DND-41 (cell line): ENCODE results near the gene SETBP1.

Experiments used
- ATAC-seq: fragments of 200-7000 bp; cut with Tn5 transposase; 3 replicates; pipeline ENCODE4 v1.9.1; 2021; ENCODE audit warnings: low read depth; ENCODE audit not compliant: insufficient read depth
- DNase-seq: peaks from one replicate; pipeline ENCODE4 v3.0.0-alpha.2; 2020
- H2AFZ ChIP-seq: 2 replicates; pipeline ENCODE4 v1.6.0; 2012; ENCODE audit warnings: low read depth, low read length
- H3K27ac ChIP-seq: 2 replicates; pipeline ENCODE4 v1.5.1; 2012; ENCODE audit warnings: low read length, inconsistent platforms
- H3K27me3 ChIP-seq: fragments of 200-600 bp; sonication (generic); 2 replicates; pipeline ENCODE4 v1.6.0; 2012; ENCODE audit warnings: low read length, mild to moderate bottlenecking, inconsistent platforms; ENCODE audit not compliant: insufficient read depth, poor library complexity
- H3K36me3 ChIP-seq: 2 replicates; pipeline ENCODE4 v1.5.1; 2012; ENCODE audit warnings: low read length, inconsistent platforms; ENCODE audit not compliant: insufficient read depth
- H3K4me1 ChIP-seq: 2 replicates; pipeline ENCODE4 v1.5.1; 2012; ENCODE audit warnings: mild to moderate bottlenecking, low read length; ENCODE audit not compliant: insufficient read depth
- H3K4me2 ChIP-seq: 2 replicates; pipeline ENCODE4 v1.6.0; 2012; ENCODE audit warnings: mild to moderate bottlenecking, moderate library complexity, low read length, inconsistent platforms; ENCODE audit not compliant: insufficient read depth
- H3K4me3 ChIP-seq, 2 experiments: fragments of 200-600 bp in 1 of 2; shearing (Covaris generic) in 1 of 2; 2 replicates each; pipeline ENCODE4 v1.5.1; 2012 to 2016; ENCODE audit warnings: inconsistent platforms in 2 of 2, low read length in 2 of 2, mild to moderate bottlenecking in 2 of 2, low read depth in 1 of 2, moderate library complexity in 1 of 2
- H3K79me2 ChIP-seq: 2 replicates; pipeline ENCODE4 v1.6.0; 2012; ENCODE audit warnings: low read length, inconsistent platforms; ENCODE audit not compliant: insufficient read depth
- H3K9ac ChIP-seq: 2 replicates; pipeline ENCODE4 v1.6.0; 2012; ENCODE audit warnings: low read depth, mild to moderate bottlenecking, inconsistent platforms, low read length, moderate library complexity
- H3K9me3 ChIP-seq: 2 replicates; pipeline ENCODE4 v1.5.1; 2012; ENCODE audit warnings: low read length, moderate library complexity, mild to moderate bottlenecking, inconsistent platforms; ENCODE audit not compliant: insufficient read depth, severe bottlenecking
- H4K20me1 ChIP-seq: 2 replicates; pipeline ENCODE4 v1.6.0; 2012; ENCODE audit warnings: low read length; ENCODE audit not compliant: insufficient read depth
- EZH2 ChIP-seq: IDR thresholded peaks from 3 replicates; pipeline ENCODE4 v1.6.1; 2012; ENCODE audit warnings: borderline replicate concordance, low read depth, mild to moderate bottlenecking, moderate library complexity, low read length, inconsistent platforms; ENCODE audit not compliant: severe bottlenecking
- TF ChIP-seq, protein P1 (sequence below): IDR thresholded peaks from 2 replicates; pipeline ENCODE4 v1.5.1; 2012; ENCODE audit warnings: borderline replicate concordance, low read length, moderate library complexity, mild to moderate bottlenecking; ENCODE audit not compliant: poor library complexity, severe bottlenecking; ENCODE audit errors: extremely low read depth

The SETBP1 gene

DNA sequence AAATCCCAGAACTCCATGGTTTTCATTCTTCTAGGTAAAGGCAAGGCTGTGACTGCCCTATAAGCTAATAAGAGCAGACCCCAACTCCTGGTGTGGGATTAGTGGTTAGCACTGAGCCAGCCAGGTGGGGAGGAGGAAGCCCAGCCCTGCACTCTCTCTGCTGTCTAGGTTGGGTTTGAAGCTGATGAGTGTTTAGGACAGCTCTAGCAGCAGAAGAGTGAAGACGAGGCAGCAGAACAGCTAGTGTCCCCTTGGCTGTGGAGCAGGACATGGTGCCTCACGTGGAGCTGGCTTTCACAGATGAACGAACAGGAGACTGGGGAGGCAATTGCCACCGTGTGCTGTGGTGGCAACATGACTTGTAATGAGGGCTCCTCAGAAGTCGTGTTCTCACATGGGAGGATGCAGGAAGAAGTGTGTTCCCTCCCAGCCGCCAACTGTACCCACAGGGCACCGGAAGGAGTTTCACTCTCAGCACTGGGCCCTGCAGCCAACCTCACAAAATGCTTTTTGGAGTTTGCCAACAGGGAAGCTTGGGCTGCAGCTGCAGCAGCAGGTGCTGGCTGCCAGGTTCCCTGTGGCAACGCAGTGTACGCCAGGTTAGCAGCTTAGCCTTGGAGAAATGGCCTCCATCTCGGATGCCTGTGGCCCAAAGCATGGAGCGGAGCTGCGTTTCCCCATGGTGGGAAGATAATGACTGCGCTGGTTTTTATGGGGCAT is 328.2 kb downstream of the SETBP1 start:
- Histone ChIP-seq H3K27me3 (no peaks in the 10 kb centered on the region), H3K9ac (no peak overlapping the region), H4K20me1 (no peaks in the 10 kb centered on the region), H3K4me2 (no peak overlapping the region), H3K27ac (no peak overlapping the region), H3K9me3 (no peaks in the 10 kb centered on the region), H3K36me3 (no peaks in the 10 kb centered on the region), H3K79me2 (no peaks in the 10 kb centered on the region), H3K4me1 (no peaks in the 10 kb centered on the region), H3K4me3 (no peak overlapping the region), H2AFZ (no peak overlapping the region)
- peak; percentile 67 for DNase-seq
- TF ChIP-seq, protein P1, sequence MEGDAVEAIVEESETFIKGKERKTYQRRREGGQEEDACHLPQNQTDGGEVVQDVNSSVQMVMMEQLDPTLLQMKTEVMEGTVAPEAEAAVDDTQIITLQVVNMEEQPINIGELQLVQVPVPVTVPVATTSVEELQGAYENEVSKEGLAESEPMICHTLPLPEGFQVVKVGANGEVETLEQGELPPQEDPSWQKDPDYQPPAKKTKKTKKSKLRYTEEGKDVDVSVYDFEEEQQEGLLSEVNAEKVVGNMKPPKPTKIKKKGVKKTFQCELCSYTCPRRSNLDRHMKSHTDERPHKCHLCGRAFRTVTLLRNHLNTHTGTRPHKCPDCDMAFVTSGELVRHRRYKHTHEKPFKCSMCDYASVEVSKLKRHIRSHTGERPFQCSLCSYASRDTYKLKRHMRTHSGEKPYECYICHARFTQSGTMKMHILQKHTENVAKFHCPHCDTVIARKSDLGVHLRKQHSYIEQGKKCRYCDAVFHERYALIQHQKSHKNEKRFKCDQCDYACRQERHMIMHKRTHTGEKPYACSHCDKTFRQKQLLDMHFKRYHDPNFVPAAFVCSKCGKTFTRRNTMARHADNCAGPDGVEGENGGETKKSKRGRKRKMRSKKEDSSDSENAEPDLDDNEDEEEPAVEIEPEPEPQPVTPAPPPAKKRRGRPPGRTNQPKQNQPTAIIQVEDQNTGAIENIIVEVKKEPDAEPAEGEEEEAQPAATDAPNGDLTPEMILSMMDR: no peak
- no peak for TF ChIP-seq EZH2
- peak; percentile 82 for ATAC-seq

DNA sequence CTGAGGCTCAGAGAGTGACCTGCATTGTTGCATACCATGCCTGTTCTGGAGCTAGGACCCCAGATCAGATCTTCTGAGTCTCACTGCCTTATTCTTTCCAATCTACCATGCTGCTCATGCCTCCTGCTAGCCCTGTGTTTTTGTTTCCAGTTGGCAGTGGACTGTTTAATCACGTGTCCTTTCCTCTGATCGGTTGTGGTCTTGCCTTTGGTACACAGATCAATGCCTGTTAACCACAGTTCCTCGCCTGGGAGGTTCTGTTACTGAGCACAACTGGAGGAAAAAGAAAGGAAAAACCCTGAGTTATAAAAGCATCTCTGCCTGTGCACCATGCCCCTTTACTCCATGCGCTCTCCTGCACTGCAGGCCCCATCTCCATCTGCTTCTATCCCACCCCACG is 329.1 kb downstream of the SETBP1 start:
- H3K9me3 ChIP-seq: no peaks in the 10 kb centered on the region
- H3K4me2 ChIP-seq: no peak overlapping the region
- no peak overlapping the region for H3K27ac ChIP-seq
- H2AFZ ChIP-seq: no peak overlapping the region
- TF ChIP-seq, protein P1: no peak
- TF ChIP-seq EZH2: no peak
- H3K27me3 ChIP-seq: no peaks in the 10 kb centered on the region
- no peaks in the 10 kb centered on the region for H3K36me3 ChIP-seq
- DNase-seq (peak; percentile 37), ATAC-seq (peak; percentile 46)
- no peak overlapping the region for H3K9ac ChIP-seq
- H4K20me1 ChIP-seq: no peaks in the 10 kb centered on the region
- no peak overlapping the region for H3K4me3 ChIP-seq
- H3K79me2 ChIP-seq: no peaks in the 10 kb centered on the region
- H3K4me1 ChIP-seq: no peaks in the 10 kb centered on the region

DNA sequence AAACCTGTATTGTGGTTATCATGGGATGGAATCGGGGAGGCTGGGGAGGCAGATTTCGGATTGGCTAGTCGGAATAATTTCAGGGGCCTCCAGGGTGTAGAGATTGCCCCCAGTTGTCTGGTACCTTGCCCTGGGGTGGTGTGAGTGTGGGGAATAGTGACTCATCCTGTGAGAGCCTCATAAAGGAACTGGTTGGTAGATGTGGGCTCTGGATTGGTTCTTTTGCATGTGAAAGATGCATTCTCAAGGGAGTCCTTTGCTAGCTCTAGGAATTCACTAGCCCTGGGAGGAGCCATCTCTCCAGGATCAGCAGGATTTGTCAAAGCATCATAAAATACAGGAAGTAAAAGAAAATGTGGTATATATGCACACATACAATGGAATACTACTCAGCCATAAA is 331.6 kb downstream of the SETBP1 start:
- no peaks in the 10 kb centered on the region for H3K27me3 ChIP-seq
- no peaks in the 10 kb centered on the region for H3K36me3 ChIP-seq
- H4K20me1 ChIP-seq: no peaks in the 10 kb centered on the region
- TF ChIP-seq, protein P1: no peak
- TF ChIP-seq EZH2: no peak
- no peak overlapping the region for H3K4me2 ChIP-seq
- H3K9me3 ChIP-seq: no peaks in the 10 kb centered on the region
- H3K4me1 ChIP-seq: no peaks in the 10 kb centered on the region
- no peak overlapping the region for H3K27ac ChIP-seq
- no peak overlapping the region for H3K9ac ChIP-seq
- no peaks in the 10 kb centered on the region for H3K79me2 ChIP-seq
- ATAC-seq: no peak
- no peak overlapping the region for H2AFZ ChIP-seq
- no peak for DNase-seq
- H3K4me3 ChIP-seq: no peak overlapping the region
